HFFc6 (cell line): ENCODE measurements around the gene FPR1. TPM values are rescaled to one million over a fixed set of nuclear protein-coding genes. Genes with fewer than 3 reads are reported as not detected.

ENCODE experiments used
- DNase-seq: peaks from one replicate; pipeline ENCODE4 v3.0.0-alpha.2; 2018
- H3K27ac Mint-ChIP-seq: 2 replicates; pipeline ENCODE4 v1.8.0; 2020; ENCODE audit warnings: mild to moderate bottlenecking, mixed read lengths
- H3K27me3 Mint-ChIP-seq: 2 replicates; pipeline ENCODE4 v1.8.0; 2021; ENCODE audit warnings: mild to moderate bottlenecking, moderate library complexity, mixed read lengths; ENCODE audit not compliant: insufficient read depth
- H3K36me3 Mint-ChIP-seq: 2 replicates; pipeline ENCODE4 v1.8.0; 2021; ENCODE audit warnings: low read depth, mixed read lengths
- H3K4me1 Mint-ChIP-seq: 2 replicates; pipeline ENCODE4 v1.8.0; 2020; ENCODE audit warnings: low read depth, mixed read lengths
- H3K4me3 Mint-ChIP-seq: 2 replicates; pipeline ENCODE4 v1.8.0; 2020; ENCODE audit warnings: mild to moderate bottlenecking, moderate library complexity, mixed read lengths
- H3K9me3 Mint-ChIP-seq: 2 replicates; pipeline ENCODE4 v1.8.0; 2020; ENCODE audit warnings: mild to moderate bottlenecking, mixed read lengths
- total RNA-seq, 6 experiments: library from RNA; stranded (reverse); fragmentation: NEBNext Ultra II Directional; extraction: Animal tissue kit (Norgen Biotek cat#: 25700); gene quantifications; 2 replicates in 1 of 6; 3 replicates in 5 of 6; pipeline ENCODE4 v1.2.3, GENCODE V29; 2021
- TF ChIP-seq, protein P1 (sequence below): fragments of 200-600 bp; sonication (generic); IDR thresholded peaks from 2 replicates; pipeline ENCODE4 v1.5.0; 2021; ENCODE audit warnings: antibody characterized with exemption, mild to moderate bottlenecking

FPR1 gene
- total RNA-seq, 6 experiments from 2014 or later = 0.26 to 0.53 (median 0.34) TPM; not detected in 1

DNA sequence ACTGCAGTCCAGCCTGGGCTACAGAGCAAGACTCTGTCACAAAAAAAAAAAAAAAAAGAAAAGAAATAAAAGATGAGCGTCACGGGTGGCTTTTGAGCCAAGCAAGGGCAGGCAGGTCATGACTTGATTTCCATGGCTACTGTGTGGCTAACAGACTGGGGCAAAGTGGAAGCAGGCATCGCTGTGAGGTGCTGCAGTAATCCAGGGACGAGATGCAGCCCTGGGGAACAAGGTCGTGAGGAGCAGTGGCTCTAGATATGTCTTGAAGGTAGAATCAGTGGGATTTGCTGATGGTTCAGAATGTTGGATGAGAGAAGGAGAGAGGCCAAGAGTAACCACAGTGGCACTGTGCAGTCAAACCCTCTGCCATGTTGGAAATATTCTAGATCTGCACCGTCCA lies 42.1 kb downstream of the FPR1 start:
- peaks cover 45% of the 10 kb centered on the region for H3K36me3 Mint-ChIP-seq
- no peak overlapping the region for H3K4me3 Mint-ChIP-seq
- no peaks in the 10 kb centered on the region for H3K9me3 Mint-ChIP-seq
- no peak overlapping the region for H3K27ac Mint-ChIP-seq
- DNase-seq = no peak
- TF ChIP-seq, protein P1, sequence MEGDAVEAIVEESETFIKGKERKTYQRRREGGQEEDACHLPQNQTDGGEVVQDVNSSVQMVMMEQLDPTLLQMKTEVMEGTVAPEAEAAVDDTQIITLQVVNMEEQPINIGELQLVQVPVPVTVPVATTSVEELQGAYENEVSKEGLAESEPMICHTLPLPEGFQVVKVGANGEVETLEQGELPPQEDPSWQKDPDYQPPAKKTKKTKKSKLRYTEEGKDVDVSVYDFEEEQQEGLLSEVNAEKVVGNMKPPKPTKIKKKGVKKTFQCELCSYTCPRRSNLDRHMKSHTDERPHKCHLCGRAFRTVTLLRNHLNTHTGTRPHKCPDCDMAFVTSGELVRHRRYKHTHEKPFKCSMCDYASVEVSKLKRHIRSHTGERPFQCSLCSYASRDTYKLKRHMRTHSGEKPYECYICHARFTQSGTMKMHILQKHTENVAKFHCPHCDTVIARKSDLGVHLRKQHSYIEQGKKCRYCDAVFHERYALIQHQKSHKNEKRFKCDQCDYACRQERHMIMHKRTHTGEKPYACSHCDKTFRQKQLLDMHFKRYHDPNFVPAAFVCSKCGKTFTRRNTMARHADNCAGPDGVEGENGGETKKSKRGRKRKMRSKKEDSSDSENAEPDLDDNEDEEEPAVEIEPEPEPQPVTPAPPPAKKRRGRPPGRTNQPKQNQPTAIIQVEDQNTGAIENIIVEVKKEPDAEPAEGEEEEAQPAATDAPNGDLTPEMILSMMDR = no peak
- peaks cover 5% of the 10 kb centered on the region for H3K27me3 Mint-ChIP-seq
- peaks cover 46% of the 10 kb centered on the region for H3K4me1 Mint-ChIP-seq

GRCh38 chr19:51708811-51709210 lies 42.9 kb downstream of the FPR1 start:
- Mint-ChIP-seq H3K36me3 (peaks cover 49% of the 10 kb centered on the region), H3K9me3 (no peaks in the 10 kb centered on the region), H3K27me3 (peaks cover 5% of the 10 kb centered on the region), H3K4me3 (no peak overlapping the region), H3K4me1 (peaks cover 50% of the 10 kb centered on the region), H3K27ac (no peak overlapping the region; the same call in 1 of the 2 replicates)
- TF ChIP-seq, protein P1 = no peak
- no peak for DNase-seq

DNA sequence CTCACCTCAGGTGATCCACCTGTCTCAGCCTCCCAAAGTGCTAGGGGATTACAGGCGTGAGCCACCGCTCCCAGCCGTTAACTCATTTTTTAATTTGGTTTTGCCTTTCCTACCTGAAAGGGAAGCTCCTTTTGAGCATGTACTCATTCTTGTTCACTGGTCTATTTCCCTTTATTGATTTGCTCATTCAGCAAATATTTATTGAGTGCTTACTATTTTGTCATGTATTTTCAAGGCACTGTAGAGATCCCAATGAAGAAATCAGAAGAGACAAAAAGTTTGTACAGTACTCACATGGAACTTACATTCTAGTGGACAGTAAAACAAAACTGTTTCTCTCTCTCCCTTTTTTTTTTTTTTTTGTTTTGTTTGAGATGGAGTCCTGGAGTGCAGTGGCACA lies 44.8 kb downstream of the FPR1 start:
- Mint-ChIP-seq H3K4me3 (no peak overlapping the region), H3K27ac (no peak overlapping the region), H3K9me3 (no peaks in the 10 kb centered on the region), H3K27me3 (peaks cover 5% of the 10 kb centered on the region), H3K4me1 (peaks cover 59% of the 10 kb centered on the region), H3K36me3 (peaks cover 67% of the 10 kb centered on the region)
- no peak for DNase-seq
- TF ChIP-seq, protein P1 = no peak

DNA sequence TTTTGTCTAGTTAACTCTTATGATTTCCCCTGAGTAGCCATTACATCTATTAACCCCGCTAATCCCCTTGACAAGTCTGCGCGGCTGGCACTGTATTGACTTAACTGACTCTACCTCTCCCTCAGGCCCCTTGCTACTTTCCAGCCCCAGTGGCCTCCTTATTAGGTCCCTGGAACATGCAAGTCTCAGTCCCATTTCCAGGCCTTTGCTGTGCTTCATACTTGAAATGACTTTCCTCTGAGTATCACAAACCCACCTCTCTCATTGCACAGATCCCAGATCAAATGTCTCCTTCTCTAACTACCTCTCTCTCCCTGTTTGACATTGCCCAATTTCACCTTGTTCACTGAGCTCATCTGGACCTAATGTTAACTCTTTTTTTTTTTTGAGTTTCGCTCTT lies 45.4 kb downstream of the FPR1 start:
- peaks cover 59% of the 10 kb centered on the region for H3K4me1 Mint-ChIP-seq
- peaks cover 5% of the 10 kb centered on the region for H3K27me3 Mint-ChIP-seq
- peak overlapping the region; percentile 50 for H3K27ac Mint-ChIP-seq
- peak overlapping the region; percentile 73 for H3K4me3 Mint-ChIP-seq
- no peak for DNase-seq
- TF ChIP-seq, protein P1 = no peak
- H3K36me3 Mint-ChIP-seq = peaks cover 73% of the 10 kb centered on the region
- no peaks in the 10 kb centered on the region for H3K9me3 Mint-ChIP-seq

- peak overlapping the region; percentile 89 for H3K4me3 Mint-ChIP-seq
- no peaks in the 10 kb centered on the region for H3K9me3 Mint-ChIP-seq
- TF ChIP-seq, protein P1 = no peak
- peak overlapping the region; percentile 82 for H3K27ac Mint-ChIP-seq
- H3K4me1 Mint-ChIP-seq = peaks cover 49% of the 10 kb centered on the region
- peaks cover 5% of the 10 kb centered on the region for H3K27me3 Mint-ChIP-seq
- H3K36me3 Mint-ChIP-seq = peaks cover 80% of the 10 kb centered on the region
- DNase-seq = no peak
Measured at GRCh38 chr19:51704626-51705025, 47.1 kb downstream of the FPR1 start.
